Prostate gland (tissue), 2 donors: ENCODE data around the gene GRID1.
A peak's percentile ranks its signal among the peaks of the same experiment; 100 is the strongest.

ENCODE experiments used
- POLR2A ChIP-seq: fragments of 450-650 bp; IDR thresholded peaks from one replicate; pipeline ENCODE4 v1.6.1; 2016; ENCODE audit warnings: antibody characterized with exemption, mild to moderate bottlenecking
- TF ChIP-seq, protein P1 (sequence below), 4 experiments: fragments of 200-600 bp in 2 of 4; fragments of 450-650 bp in 2 of 4; sonication (generic) in 2 of 4; IDR thresholded peaks; 1 replicate in 3 of 4; 2 replicates in 1 of 4; pipeline ENCODE4 v1.5.1; 2016 to 2019; ENCODE audit warnings: antibody characterized with exemption in 4 of 4, mild to moderate bottlenecking in 2 of 4, moderate library complexity in 2 of 4

DNA sequence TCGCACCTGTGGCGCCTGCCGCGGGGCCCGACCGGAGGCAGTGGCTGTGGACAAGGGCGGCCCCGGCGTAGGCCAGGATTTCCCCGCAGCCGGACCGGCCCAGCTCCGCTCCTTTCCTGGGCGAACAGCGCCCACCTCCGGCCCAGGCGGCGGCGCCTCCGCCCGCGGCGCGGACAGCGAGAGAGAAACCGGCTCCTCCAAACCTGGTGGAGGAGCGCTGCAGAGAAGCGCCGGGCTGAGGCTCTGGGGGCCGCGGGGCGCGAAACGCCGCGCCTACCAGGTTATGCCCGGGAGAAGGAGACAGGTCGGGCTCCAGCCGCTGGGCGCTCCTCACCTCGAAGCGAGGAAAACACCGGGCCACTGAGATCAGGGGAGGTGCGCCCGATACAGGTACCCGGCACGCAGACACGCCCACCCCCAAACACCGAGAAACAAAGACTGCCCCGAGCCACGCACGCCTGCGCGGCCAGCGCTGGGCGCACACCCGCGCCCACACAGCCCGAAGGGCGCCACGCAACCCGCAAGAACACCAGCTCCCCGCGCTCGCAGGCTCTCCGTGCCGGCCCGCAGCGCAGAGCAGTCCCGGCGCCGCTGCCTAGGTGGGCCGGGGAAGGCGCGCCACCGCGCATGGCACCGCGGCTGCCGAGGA is 3.3 kb downstream of the GRID1 start:
- TF ChIP-seq POLR2A: no peak
- TF ChIP-seq, protein P1, sequence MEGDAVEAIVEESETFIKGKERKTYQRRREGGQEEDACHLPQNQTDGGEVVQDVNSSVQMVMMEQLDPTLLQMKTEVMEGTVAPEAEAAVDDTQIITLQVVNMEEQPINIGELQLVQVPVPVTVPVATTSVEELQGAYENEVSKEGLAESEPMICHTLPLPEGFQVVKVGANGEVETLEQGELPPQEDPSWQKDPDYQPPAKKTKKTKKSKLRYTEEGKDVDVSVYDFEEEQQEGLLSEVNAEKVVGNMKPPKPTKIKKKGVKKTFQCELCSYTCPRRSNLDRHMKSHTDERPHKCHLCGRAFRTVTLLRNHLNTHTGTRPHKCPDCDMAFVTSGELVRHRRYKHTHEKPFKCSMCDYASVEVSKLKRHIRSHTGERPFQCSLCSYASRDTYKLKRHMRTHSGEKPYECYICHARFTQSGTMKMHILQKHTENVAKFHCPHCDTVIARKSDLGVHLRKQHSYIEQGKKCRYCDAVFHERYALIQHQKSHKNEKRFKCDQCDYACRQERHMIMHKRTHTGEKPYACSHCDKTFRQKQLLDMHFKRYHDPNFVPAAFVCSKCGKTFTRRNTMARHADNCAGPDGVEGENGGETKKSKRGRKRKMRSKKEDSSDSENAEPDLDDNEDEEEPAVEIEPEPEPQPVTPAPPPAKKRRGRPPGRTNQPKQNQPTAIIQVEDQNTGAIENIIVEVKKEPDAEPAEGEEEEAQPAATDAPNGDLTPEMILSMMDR (IDR thresholded peaks at IDR 0.05): peak in 3 of 4 experiments; percentile 29 to 65 (median 62)
